ENCODE data around the gene CA12. TPM values are rescaled to one million over a fixed set of nuclear protein-coding genes. Genes with fewer than 3 reads are reported as not detected.
A peak's percentile ranks its signal among the peaks of the same experiment; 100 is the strongest.

The CA12 gene
- total RNA-seq, 2 experiments from 2014 or later = 0.12 TPM; not detected in 1

- Mint-ChIP-seq H3K4me1 (ENCODE audit: low read depth) (peaks cover 25% of the 10 kb centered on the region), H3K9me3 (no peaks in the 10 kb centered on the region), H3K4me3 (no peak overlapping the region), H3K27me3 (ENCODE audit: low read depth) (peaks cover 52% of the 10 kb centered on the region), H3K36me3 (ENCODE audit: low read depth) (no peaks in the 10 kb centered on the region), H3K27ac (no peak overlapping the region)
- CTCF ChIA-PET = interaction anchor here (1.3 kb wide), 1 partner anchor 54 kb away, joined by 3 read pairs; no protein-coding TSS in a partner anchor
- no peak for DNase-seq
- intact Hi-C loops (cut with micrococcal nuclease) = no loop called here
Measured at GRCh38 chr15:63382966-63383710, 1.5 kb upstream of the CA12 start.

DNA sequence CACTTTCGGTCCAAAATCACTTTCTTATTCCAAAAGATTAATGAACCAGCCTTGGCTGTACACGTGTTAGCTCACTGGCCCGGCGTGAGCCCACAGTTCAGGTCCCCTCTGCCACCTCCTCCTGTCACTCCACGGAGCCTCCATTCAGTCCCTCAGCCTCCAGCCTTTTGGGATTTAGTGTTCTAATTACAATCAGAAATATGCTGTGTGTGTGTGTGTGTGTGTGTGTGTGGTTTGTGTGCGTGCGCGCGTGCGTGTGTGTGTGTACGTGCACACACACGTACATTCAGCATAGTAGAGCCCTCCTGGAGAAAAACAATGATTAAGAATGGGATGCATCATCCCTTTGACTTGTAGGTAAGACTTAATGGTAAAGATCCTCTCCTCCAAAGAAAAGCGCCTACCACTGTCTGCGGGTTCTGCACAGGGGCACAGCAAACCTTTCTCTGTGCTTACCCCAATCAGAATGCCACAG is 801 bp downstream of the CA12 start:
- Mint-ChIP-seq H3K27me3 (ENCODE audit: low read depth) (peaks cover 63% of the 10 kb centered on the region), H3K27ac (no peak overlapping the region), H3K4me3 (peak overlapping the region; percentile 68), H3K4me1 (ENCODE audit: low read depth) (peaks cover 31% of the 10 kb centered on the region), H3K9me3 (no peaks in the 10 kb centered on the region), H3K36me3 (ENCODE audit: low read depth) (no peaks in the 10 kb centered on the region)
- no peak for DNase-seq
- CTCF ChIA-PET = interaction anchor here (1.3 kb wide), 1 partner anchor 12 kb away, joined by 3 read pairs; no protein-coding TSS in a partner anchor
- intact Hi-C loops (cut with micrococcal nuclease) = no loop called here

- Mint-ChIP-seq H3K36me3 (ENCODE audit: low read depth) (no peaks in the 10 kb centered on the region), H3K4me3 (no peak overlapping the region), H3K27me3 (ENCODE audit: low read depth) (peaks cover 63% of the 10 kb centered on the region), H3K9me3 (no peaks in the 10 kb centered on the region), H3K27ac (no peak overlapping the region), H3K4me1 (ENCODE audit: low read depth) (peaks cover 37% of the 10 kb centered on the region)
- CTCF ChIA-PET = interaction anchor here (0.6 to 0.7 kb wide), 2 partner anchors 21 to 23 kb away, joined by 3 read pairs; no protein-coding TSS in a partner anchor
- no peak for DNase-seq
- intact Hi-C loops (cut with micrococcal nuclease) = no loop called here
Measured at GRCh38 chr15:63380151-63380807, 1.4 kb downstream of the CA12 start.

GRCh38 chr15:63379492-63380150 is 2.0 kb downstream of the CA12 start:
- peaks cover 61% of the 10 kb centered on the region for H3K27me3 Mint-ChIP-seq (ENCODE audit: low read depth)
- H3K4me1 Mint-ChIP-seq (ENCODE audit: low read depth) = peaks cover 43% of the 10 kb centered on the region
- CTCF ChIA-PET = interaction anchor here (0.6 to 1.5 kb wide), 3 partner anchors 22 to 88 kb away, joined by 3 read pairs; no protein-coding TSS in a partner anchor
- intact Hi-C loops (cut with micrococcal nuclease) = loop anchor here (10.0 kb wide), 1 partner anchor 165 kb away; no protein-coding TSS in a partner anchor
- H3K9me3 Mint-ChIP-seq = no peaks in the 10 kb centered on the region
- H3K27ac Mint-ChIP-seq = no peak overlapping the region
- no peak overlapping the region for H3K4me3 Mint-ChIP-seq
- no peak for DNase-seq
- H3K36me3 Mint-ChIP-seq (ENCODE audit: low read depth) = no peaks in the 10 kb centered on the region

DNA sequence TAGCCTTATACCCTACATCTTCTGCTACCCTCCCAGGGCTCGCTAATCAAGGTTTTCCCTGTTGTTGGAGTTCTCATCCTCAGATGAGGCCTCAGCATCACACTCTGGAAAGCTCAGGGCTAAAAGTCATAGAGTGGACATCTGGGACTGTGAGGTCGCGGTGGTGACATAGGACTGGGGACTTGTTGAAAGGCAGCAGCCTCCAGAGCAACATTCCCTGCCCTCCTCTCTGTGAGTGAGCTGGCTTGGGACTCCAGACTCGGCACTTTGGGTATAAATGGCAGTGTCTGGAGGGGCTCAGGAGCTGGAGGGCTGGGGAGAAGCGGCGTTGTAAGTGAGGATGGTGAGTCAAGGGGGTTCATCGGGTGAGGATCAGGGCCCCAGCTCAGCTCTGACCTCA is 2.7 kb downstream of the CA12 start:
- peaks cover 57% of the 10 kb centered on the region for H3K27me3 Mint-ChIP-seq (ENCODE audit: low read depth)
- no peak for DNase-seq
- no peak overlapping the region for H3K4me3 Mint-ChIP-seq
- CTCF ChIA-PET = interaction anchor here (1.5 kb wide), 1 partner anchor 87 kb away, joined by 3 read pairs; no protein-coding TSS in a partner anchor
- no peaks in the 10 kb centered on the region for H3K36me3 Mint-ChIP-seq (ENCODE audit: low read depth)
- peaks cover 50% of the 10 kb centered on the region for H3K4me1 Mint-ChIP-seq (ENCODE audit: low read depth)
- no peak overlapping the region for H3K27ac Mint-ChIP-seq
- intact Hi-C loops (cut with micrococcal nuclease) = loop anchor here (10.0 kb wide), 1 partner anchor 164 kb away; no protein-coding TSS in a partner anchor
- H3K9me3 Mint-ChIP-seq = no peaks in the 10 kb centered on the region

GRCh38 chr15:63374686-63375520 is 6.7 kb downstream of the CA12 start:
- H3K27me3 Mint-ChIP-seq (ENCODE audit: low read depth) = peaks cover 24% of the 10 kb centered on the region
- CTCF ChIA-PET = interaction anchor here (1.2 kb wide), 1 partner anchor 67 kb away, joined by 3 read pairs; no protein-coding TSS in a partner anchor
- no peak overlapping the region for H3K27ac Mint-ChIP-seq
- intact Hi-C loops (cut with micrococcal nuclease) = loop anchor here (1.0 to 10.0 kb wide), 2 partner anchors 160 to 326 kb away; no protein-coding TSS in a partner anchor
- no peak overlapping the region for H3K4me3 Mint-ChIP-seq
- peak; percentile 31 for DNase-seq
- no peaks in the 10 kb centered on the region for H3K36me3 Mint-ChIP-seq (ENCODE audit: low read depth)
- peaks cover 37% of the 10 kb centered on the region for H3K4me1 Mint-ChIP-seq (ENCODE audit: low read depth)
- H3K9me3 Mint-ChIP-seq = no peaks in the 10 kb centered on the region

DNA sequence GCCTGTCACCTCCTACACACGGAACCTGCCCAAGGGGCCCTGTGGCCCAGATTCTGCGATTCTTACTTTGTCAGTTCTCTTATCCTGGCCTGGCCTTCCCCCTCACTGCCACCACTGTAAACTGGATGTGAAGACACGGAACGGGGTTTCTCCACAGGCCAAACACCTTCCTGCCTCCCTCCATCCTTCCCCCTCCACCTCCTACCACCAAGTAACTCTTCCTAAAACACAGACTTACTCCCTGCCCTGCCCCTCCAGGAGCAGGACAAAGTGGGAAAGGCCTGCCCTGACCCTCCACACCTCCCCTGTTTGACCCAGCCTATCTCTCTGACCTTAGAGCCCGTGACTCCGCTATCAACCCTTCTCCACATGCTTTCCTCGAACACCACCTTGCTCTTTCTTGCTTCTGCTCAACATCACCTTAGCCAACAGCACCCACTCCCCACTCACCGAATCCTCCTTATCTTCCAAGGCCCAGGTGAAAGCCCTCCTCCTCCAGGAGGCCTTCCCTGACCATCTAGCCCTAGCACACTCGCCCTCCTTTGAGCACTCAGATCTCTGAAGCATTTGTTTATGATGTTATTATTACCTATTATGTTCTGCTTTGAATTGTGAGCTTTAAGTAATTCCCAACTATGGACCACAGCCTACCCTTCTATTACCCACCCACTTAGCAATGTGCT is 7.6 kb downstream of the CA12 start:
- H3K27ac Mint-ChIP-seq = no peak overlapping the region
- H3K9me3 Mint-ChIP-seq = no peaks in the 10 kb centered on the region
- no peak for DNase-seq
- peaks cover 37% of the 10 kb centered on the region for H3K4me1 Mint-ChIP-seq (ENCODE audit: low read depth)
- H3K36me3 Mint-ChIP-seq (ENCODE audit: low read depth) = no peaks in the 10 kb centered on the region
- CTCF ChIA-PET = interaction anchor here (0.7 to 1.2 kb wide), 2 partner anchors 68 to 202 kb away, joined by 3 read pairs; no protein-coding TSS in a partner anchor
- intact Hi-C loops (cut with micrococcal nuclease) = loop anchor here (10.0 kb wide), 1 partner anchor 159 kb away; no protein-coding TSS in a partner anchor
- no peak overlapping the region for H3K4me3 Mint-ChIP-seq
- H3K27me3 Mint-ChIP-seq (ENCODE audit: low read depth) = peaks cover 18% of the 10 kb centered on the region

DNA sequence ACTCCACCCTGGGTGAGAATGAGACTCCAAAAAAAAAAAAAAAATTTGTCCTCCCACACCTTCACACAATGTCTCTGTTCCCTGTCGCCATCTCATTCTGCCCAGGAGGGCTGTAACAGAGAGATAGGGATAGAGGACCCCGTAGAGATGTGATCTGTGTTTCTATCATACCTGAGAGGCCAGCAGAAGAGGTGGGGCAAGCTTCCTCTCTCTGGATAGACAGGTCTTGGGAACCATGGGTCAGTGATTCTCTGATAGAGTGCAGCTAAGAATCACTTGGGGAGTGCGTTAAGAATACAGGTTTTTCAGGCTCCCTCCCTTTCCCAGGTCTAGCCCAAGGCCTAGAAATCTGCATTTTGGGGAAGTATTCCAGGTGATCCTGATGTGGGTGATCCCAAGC is 8.3 kb downstream of the CA12 start:
- CTCF ChIA-PET = interaction anchor here (0.6 to 1.3 kb wide), 3 partner anchors 28 to 203 kb away, joined by 3 read pairs; no protein-coding TSS in a partner anchor
- intact Hi-C loops (cut with micrococcal nuclease) = loop anchor here (10.0 kb wide), 1 partner anchor 159 kb away; no protein-coding TSS in a partner anchor
- no peak overlapping the region for H3K27ac Mint-ChIP-seq

GRCh38 chr15:63372753-63373152 is 8.9 kb downstream of the CA12 start:
- no peak for DNase-seq
- Mint-ChIP-seq H3K4me1 (ENCODE audit: low read depth) (peaks cover 37% of the 10 kb centered on the region), H3K9me3 (no peaks in the 10 kb centered on the region), H3K36me3 (ENCODE audit: low read depth) (no peaks in the 10 kb centered on the region), H3K27ac (no peak overlapping the region), H3K27me3 (ENCODE audit: low read depth) (peaks cover 13% of the 10 kb centered on the region), H3K4me3 (no peak overlapping the region)
- intact Hi-C loops (cut with micrococcal nuclease) = loop anchor here (10.0 kb wide), 1 partner anchor 158 kb away; no protein-coding TSS in a partner anchor
- CTCF ChIA-PET = interaction anchor here (0.6 to 1.3 kb wide), 4 partner anchors 28 to 279 kb away, joined by 3 to 4 read pairs (median 4); no protein-coding TSS in a partner anchor

More for the DNA sequence above, 8.3 kb downstream of the CA12 start:
- Mint-ChIP-seq H3K27me3 (ENCODE audit: low read depth) (peaks cover 16% of the 10 kb centered on the region), H3K9me3 (no peaks in the 10 kb centered on the region), H3K4me3 (no peak overlapping the region), H3K36me3 (ENCODE audit: low read depth) (no peaks in the 10 kb centered on the region), H3K4me1 (ENCODE audit: low read depth) (peaks cover 37% of the 10 kb centered on the region)
- DNase-seq = no peak

DNA sequence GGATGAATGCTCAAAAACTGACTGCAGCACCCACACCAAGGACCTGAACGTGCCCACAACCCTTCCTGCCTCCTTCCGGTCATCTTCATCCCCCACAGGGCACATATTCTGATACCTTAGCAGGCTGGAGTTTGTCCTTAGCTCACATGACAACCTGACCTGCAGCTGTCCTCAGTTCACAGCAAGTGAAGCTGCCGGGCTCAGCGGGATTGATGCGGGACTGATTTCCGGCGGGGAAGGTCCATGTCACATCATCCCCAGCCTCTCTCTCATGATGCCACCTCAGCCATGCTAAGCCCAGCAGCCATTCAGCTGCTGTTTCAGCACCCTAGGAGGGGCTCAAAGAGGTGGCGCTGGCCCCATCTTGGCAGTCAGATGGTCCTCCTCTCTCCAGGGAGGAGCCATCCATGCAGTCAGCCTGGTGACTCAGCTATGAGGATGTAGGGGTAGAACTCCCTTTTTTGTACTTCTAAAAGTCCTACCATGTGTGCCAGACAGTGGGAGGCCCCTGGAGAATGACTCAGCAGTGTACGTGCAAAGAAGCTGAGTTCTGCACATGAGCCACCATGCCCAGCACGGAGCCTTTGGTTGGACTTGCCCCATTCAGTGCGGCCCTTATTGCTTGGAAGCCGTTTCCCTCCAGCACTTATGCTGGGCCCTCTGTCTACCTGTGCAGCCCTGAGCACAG is 9.5 kb downstream of the CA12 start:
- intact Hi-C loops (cut with micrococcal nuclease) = loop anchor here (10.0 kb wide), 1 partner anchor 157 kb away; no protein-coding TSS in a partner anchor
- Mint-ChIP-seq H3K36me3 (ENCODE audit: low read depth) (no peaks in the 10 kb centered on the region), H3K4me1 (ENCODE audit: low read depth) (peaks cover 37% of the 10 kb centered on the region), H3K27ac (no peak overlapping the region), H3K4me3 (no peak overlapping the region), H3K9me3 (no peaks in the 10 kb centered on the region), H3K27me3 (ENCODE audit: low read depth) (peaks cover 10% of the 10 kb centered on the region)
- CTCF ChIA-PET = interaction anchor here (0.6 to 1.3 kb wide), 3 partner anchors 22 to 278 kb away, joined by 3 to 4 read pairs (median 4); no protein-coding TSS in a partner anchor
- DNase-seq = peak; percentile 68
